Cardiac muscle cell (in vitro differentiated cells and primary cell): ENCODE measurements around the gene CLDN11. TPM values are rescaled to one million over a fixed set of nuclear protein-coding genes. Genes with fewer than 3 reads are reported as not detected.
A peak's percentile ranks its signal among the peaks of the same experiment; 100 is the strongest.

Experiments
- DNase-seq, 2 donors: peaks; one replicate each; pipeline versions ENCODE4 v3.0.0 to v3.0.0-alpha.2; 2010 to 2017; ENCODE audit warnings: low read depth in 1 of 2, low spot score in 1 of 2
- H3K27ac ChIP-seq: fragments of 200-600 bp; sonication (generic); 2 replicates; pipeline ENCODE4 v1.5.1; 2016
- H3K27me3 ChIP-seq: fragments of 200-600 bp; sonication (generic); 2 replicates; pipeline ENCODE4 v1.6.0; 2016; ENCODE audit warnings: control low read depth
- H3K36me3 ChIP-seq: fragments of 200-600 bp; sonication (generic); 2 replicates; pipeline ENCODE4 v1.5.1; 2016; ENCODE audit warnings: control low read depth
- H3K4me1 ChIP-seq: fragments of 200-600 bp; sonication (generic); 2 replicates; pipeline ENCODE4 v1.8.1; 2017; ENCODE audit warnings: low read depth, mild to moderate bottlenecking, mixed run types
- H3K4me3 ChIP-seq: fragments of 200-600 bp; sonication (generic); 2 replicates; pipeline ENCODE4 v1.5.1; 2016; ENCODE audit warnings: mild to moderate bottlenecking
- H3K9me3 ChIP-seq: fragments of 200-600 bp; sonication (generic); 2 replicates; pipeline ENCODE4 v1.5.1; 2017; ENCODE audit warnings: low read depth, mild to moderate bottlenecking, control low read depth
- CTCF ChIP-seq: IDR thresholded peaks from 2 replicates; pipeline ENCODE4 v1.5.1; 2012; ENCODE audit warnings: low read depth, mild to moderate bottlenecking, low read length
- polyA plus RNA-seq: library from polyadenylated mRNA; unstranded; fragments of >200 nt; fragmentation: Nextera tagmentation; extraction: Ambion mirVana; gene quantifications from 2 replicates; pipeline ENCODE4 v1.2.1, GENCODE V29; 2016
- total RNA-seq: library from RNA; depleted of rRNA; stranded (reverse); fragments of >200 nt; gene quantifications from 2 replicates; pipeline ENCODE4 v1.2.3, GENCODE V29; 2016

Gene CLDN11
- total RNA-seq (0.09 and 0.35 TPM in 2 replicates), polyA plus RNA-seq (0.16 TPM in 1 of 2 replicates, not detected in the other)

GRCh38 chr3:170418422-170419398 lies at the start of gene CLDN11:
Gene CLDN11, plus strand, starts transcription at chr3:170418868. Its CDS starts 199 bp downstream, at chr3:170419067.
- H3K36me3 ChIP-seq, result no peaks in the 10 kb centered on the region
- TF ChIP-seq CTCF, result peak; percentile 19
- H3K4me3 ChIP-seq, result peak within 1 kb of the TSS; percentile 39
- H3K4me1 ChIP-seq, result no peaks in the 10 kb centered on the region
- no peaks in the 10 kb centered on the region for H3K9me3 ChIP-seq
- peaks cover 32% of the 10 kb centered on the region for H3K27me3 ChIP-seq
- no peak within 1 kb of the TSS for H3K27ac ChIP-seq
- DNase-seq, result peak; percentile 70 to 74

- no peak overlapping the region for H3K4me3 ChIP-seq
- H3K9me3 ChIP-seq, result no peaks in the 10 kb centered on the region
- no peaks in the 10 kb centered on the region for H3K27me3 ChIP-seq
- no peak overlapping the region for H3K27ac ChIP-seq
- H3K36me3 ChIP-seq, result peaks cover 11% of the 10 kb centered on the region
- peak in 1 of 2 donors; percentile 18 for DNase-seq
- TF ChIP-seq CTCF, result peak; percentile 45
- no peaks in the 10 kb centered on the region for H3K4me1 ChIP-seq
These were observed 49.7 kb upstream of the CLDN11 start for GRCh38 chr3:170368921-170369320.

- Histone ChIP-seq H3K36me3 (peaks cover 5% of the 10 kb centered on the region), H3K27me3 (no peaks in the 10 kb centered on the region), H3K27ac (peak overlapping the region; percentile 49), H3K4me1 (no peaks in the 10 kb centered on the region), H3K9me3 (no peaks in the 10 kb centered on the region), H3K4me3 (no peak overlapping the region)
- DNase-seq, result no peak
- no peak for TF ChIP-seq CTCF
These were observed 46.3 kb upstream of the CLDN11 start for GRCh38 chr3:170372190-170372879.

GRCh38 chr3:170383567-170383966 lies 35.1 kb upstream of the CLDN11 start:
- no peaks in the 10 kb centered on the region for H3K27me3 ChIP-seq
- peak in 1 of 2 donors; percentile 25 for DNase-seq
- H3K4me1 ChIP-seq, result no peaks in the 10 kb centered on the region
- H3K9me3 ChIP-seq, result no peaks in the 10 kb centered on the region
- H3K36me3 ChIP-seq, result peaks cover 43% of the 10 kb centered on the region
- no peak for TF ChIP-seq CTCF
- H3K4me3 ChIP-seq, result no peak overlapping the region
- H3K27ac ChIP-seq, result no peak overlapping the region

GRCh38 chr3:170386468-170386867 lies 32.2 kb upstream of the CLDN11 start:
- Histone ChIP-seq H3K4me1 (peaks cover 3% of the 10 kb centered on the region), H3K27me3 (no peaks in the 10 kb centered on the region), H3K9me3 (no peaks in the 10 kb centered on the region), H3K27ac (no peak overlapping the region), H3K36me3 (peaks cover 46% of the 10 kb centered on the region), H3K4me3 (no peak overlapping the region)
- no peak for TF ChIP-seq CTCF
- DNase-seq, result no peak
